LNCAP (cell line): Measurements from ENCODE around the gene F8.

Experiments
- TF ChIP-seq, protein P1 (sequence below): fragments of 450-650 bp; IDR thresholded peaks from 2 replicates; pipeline ENCODE4 v1.5.1; 2017; ENCODE audit warnings: mild to moderate bottlenecking

The F8 gene

DNA sequence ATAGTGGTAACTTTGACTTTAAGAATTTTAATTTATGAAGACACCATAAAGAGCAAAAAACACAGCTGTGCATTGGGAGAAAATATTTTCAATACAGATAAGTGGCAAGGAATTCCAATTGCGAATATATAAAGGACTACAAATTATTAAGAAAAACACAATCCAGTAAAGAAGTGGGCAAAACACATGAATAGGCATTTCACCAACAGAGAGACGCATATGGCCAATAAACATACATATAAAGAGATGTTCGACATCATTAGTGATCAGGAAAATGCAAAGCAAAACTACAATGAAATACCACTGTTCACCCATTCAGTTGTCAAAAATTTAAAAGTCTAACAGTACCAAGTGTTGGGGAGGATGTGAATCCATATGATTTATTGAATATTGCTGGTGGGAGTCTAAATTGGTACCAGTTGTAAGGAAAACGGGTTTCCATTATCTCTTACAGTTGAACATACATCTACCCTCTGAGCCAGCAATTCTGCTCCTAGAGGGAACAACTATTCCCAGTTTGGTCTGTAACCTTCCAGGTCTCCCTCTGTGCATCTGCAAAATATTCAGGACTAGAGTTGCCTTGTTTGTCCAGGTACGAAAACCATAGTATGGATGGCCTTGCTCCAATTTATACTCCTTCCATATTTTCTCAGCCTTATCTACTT, 215.6 kb downstream of the F8 start:
- TF ChIP-seq, protein P1, sequence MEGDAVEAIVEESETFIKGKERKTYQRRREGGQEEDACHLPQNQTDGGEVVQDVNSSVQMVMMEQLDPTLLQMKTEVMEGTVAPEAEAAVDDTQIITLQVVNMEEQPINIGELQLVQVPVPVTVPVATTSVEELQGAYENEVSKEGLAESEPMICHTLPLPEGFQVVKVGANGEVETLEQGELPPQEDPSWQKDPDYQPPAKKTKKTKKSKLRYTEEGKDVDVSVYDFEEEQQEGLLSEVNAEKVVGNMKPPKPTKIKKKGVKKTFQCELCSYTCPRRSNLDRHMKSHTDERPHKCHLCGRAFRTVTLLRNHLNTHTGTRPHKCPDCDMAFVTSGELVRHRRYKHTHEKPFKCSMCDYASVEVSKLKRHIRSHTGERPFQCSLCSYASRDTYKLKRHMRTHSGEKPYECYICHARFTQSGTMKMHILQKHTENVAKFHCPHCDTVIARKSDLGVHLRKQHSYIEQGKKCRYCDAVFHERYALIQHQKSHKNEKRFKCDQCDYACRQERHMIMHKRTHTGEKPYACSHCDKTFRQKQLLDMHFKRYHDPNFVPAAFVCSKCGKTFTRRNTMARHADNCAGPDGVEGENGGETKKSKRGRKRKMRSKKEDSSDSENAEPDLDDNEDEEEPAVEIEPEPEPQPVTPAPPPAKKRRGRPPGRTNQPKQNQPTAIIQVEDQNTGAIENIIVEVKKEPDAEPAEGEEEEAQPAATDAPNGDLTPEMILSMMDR, result no peak

DNA sequence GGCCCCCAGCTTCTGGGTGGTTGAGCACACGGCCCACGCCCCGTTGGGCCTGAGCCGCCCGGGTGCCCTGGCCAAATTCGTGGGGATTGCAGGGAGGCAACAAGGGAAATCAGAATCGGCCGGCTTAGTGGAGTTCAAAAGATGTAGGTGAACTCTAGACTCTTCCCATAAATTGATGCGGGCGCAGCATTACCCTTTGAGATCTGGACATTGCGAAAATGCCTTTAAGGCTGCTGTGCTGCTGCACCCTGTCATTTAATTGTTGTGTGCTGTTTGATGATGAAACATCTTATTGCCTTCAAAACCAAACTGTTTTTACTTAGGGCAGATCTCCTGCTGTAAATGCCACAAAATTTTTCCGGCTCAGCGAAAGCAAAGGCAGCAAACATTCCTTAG, 216.8 kb downstream of the F8 start:
- TF ChIP-seq, protein P1, result no peak

DNA sequence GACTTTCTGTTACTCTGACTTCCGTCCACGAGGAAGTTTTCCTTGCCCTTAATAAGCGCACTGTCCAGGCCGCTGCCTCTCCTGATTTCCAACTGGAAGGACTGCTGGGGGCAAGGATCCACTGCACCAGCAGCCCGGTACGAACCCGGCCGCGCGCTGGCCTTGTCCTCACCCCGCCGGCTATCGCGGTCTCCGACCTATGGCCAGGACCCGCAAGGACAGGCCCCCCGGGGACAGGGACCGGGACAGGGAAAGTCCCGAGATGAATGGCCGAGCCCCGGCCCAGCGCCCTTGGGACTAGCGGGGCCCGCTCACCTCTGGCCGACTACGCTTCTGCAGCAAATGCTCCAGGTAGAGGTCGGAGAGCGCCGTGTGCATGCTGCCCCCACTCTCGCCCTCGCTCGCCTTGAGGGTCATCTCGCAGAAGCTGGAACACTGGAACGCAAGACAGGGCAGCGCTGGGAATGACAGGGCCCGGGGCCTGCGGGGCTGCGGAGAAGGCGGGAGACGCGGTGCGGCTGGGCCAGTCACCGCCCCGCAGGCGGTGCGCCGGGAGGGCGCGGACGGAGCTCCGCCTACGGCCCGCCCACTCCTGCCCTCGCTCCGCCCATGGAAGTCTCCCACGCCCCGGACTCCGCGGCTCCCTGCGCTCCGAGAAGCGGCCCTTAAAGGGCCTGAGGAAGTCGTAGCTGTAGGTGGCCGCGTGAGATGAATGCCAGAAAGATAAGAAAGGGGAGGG, 217.4 kb downstream of the F8 start, which contains the start of gene MPP1:
Gene MPP1, minus strand, starts transcription at position 529 of the 739 bp plus-strand sequence. Its CDS starts 112 bp downstream, at position 417.
- TF ChIP-seq, protein P1, result no peak

DNA sequence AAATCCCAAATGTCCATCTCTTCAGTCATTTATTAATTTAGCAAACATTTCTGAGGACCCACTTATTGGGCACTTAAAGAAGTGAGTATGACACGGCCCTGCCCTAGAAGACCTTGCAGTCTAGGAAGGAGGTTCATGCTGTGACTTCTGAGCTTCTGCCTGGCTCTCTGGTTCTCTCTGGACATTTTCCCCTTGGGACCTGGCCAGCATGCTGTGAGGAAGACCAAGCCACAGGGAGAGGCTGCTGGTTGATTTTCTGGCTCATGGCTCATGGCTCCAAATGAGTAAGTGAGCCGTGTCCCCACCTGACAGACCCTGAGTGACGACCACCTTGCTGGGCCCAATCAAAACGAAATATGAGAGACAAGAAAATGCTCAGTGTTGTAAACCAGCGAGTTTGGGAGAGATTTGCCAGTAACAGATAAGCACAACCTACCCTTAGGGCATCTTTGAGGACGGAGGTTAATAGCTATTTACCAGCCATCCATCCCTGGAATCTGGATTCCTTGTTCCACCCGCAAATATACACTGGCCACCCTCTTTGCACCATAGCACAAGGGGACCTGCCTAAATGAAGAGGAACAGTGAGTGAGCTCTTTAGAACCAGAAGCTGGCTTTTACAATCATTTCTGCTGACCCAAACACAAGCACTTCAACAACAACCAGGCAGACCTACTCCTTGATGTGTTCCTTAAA, 218.1 kb downstream of the F8 start:
- TF ChIP-seq, protein P1, result no peak

DNA sequence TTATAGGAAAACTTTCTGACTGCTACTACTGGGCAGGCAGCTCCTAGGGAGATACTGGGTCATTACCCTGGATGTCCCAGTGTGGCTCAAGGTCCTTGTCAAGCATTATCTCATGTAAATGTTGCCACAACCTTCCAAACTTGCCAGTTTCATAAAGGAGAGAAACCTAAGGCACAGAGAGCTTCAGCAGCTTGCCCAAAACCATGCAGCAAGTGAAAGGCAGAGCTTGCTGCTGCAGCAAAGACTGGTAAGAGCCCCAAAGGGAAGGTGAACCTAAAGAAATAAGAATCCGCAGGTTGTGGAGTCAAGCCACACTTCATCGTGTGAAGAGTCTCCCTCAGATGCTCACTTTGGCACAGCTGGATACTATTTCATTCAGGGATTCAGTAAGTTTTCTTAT, 219.6 kb downstream of the F8 start:
- TF ChIP-seq, protein P1, result no peak

DNA sequence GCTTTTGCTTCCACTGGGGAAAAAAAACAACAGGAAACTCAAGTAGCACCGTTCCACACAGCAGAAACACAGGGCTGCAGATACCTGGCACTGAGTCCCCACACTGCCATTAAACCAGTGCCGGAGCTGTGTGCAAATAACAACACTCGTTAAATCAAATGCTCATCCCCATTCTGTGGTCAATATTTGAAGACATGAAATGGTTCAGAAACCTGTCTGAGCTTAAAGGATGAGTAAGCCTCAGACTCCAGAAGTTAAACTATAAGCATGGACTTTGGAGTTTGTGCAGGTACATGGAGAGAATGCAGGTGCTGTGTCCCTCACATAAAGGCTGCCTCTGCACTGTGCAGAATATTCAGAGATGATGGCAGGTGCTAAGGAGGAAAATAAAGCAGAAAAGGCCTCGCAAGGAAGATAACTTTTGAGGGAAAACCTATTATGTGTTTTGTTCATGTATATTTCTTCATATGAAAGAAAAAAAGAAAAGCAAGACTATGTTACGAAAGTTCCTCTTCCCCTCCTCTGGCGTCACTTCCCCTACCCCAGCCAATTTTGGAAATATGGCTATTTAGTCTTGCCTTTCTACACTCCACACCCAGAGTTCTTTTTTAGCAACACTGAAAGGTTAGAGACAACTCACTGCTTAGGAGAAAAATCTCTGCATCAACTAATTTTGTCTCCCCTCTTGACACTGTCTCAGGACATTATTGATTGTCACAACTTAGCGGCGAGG, 221.9 kb downstream of the F8 start:
- TF ChIP-seq, protein P1, result no peak
